K562 (cell line): ENCODE measurements around the gene ZFAND3. TPM values are rescaled to one million over a fixed set of nuclear protein-coding genes. Genes with fewer than 3 reads are reported as not detected.

Experiments used
- ATAC-seq: fragments of 200-7000 bp; cut with Tn5 transposase; 3 replicates; pipeline ENCODE4 v1.9.1; 2020; ENCODE audit warnings: moderate library complexity
- BruUV-seq: library from RNA; stranded (reverse); fragments of 400-500 nt; replicated peaks from 2 replicates; lab custom pipeline; 2021; lab: Mats Ljungman, UMichigan
- CTCF ChIA-PET: fragments of 300-600 bp; formaldehyde crosslinking; extraction: SDS; loops from one replicate; lab custom pipeline; 2021; ENCODE audit warnings: low intra/inter-chr PET ratio; lab: Yijun Ruan, JAX
- POLR2A ChIA-PET: fragments of 300-600, 350-650 bp; sonication (Branson Sonifier 250); formaldehyde crosslinking; extraction: SDS; loops from one replicate; lab custom pipeline; 2021; ENCODE audit warnings: antibody characterized with exemption, inconsistent platforms; lab: Yijun Ruan, JAX
- DNase-seq, 4 experiments: peaks; one replicate each; pipeline versions ENCODE4 v3.0.0 to v3.0.0-alpha.2; 2011 to 2018; ENCODE audit warnings: low spot score in 3 of 4, mixed read lengths in 3 of 4; ENCODE audit errors: extremely low read depth in 1 of 4
- FAIRE-seq: peaks from 2 replicates; lab custom pipeline; 2011; peaks lifted over from hg19 to GRCh38; lab: Jason Lieb, UNC
- H2AFZ ChIP-seq: 2 replicates; pipeline ENCODE4 v1.6.0; 2011; ENCODE audit warnings: low read depth, low read length, control low read depth, inconsistent platforms
- H3K27ac ChIP-seq: fragments of 200-600 bp; 3 replicates; pipeline ENCODE4 v1.8.0; 2011; ENCODE audit warnings: low read depth, mild to moderate bottlenecking, control low read depth, inconsistent platforms, low read length, moderate library complexity, mixed read lengths; ENCODE audit errors: extremely low read depth
- H3K27me3 ChIP-seq, 2 experiments: fragments of 300-600 bp in 1 of 2; 2 replicates in 1 of 2; 3 replicates in 1 of 2; pipeline versions ENCODE4 v1.6.0 to v1.8.0; 2011; ENCODE audit warnings: inconsistent platforms in 2 of 2, low read length in 2 of 2, mild to moderate bottlenecking in 1 of 2, mixed read lengths in 1 of 2, moderate library complexity in 1 of 2; ENCODE audit not compliant: control insufficient read depth in 2 of 2, insufficient read depth in 2 of 2
- H3K36me3 ChIP-seq: fragments of 300-600 bp; 3 replicates; pipeline ENCODE4 v1.8.0; 2011; ENCODE audit warnings: mild to moderate bottlenecking, low read length, inconsistent platforms; ENCODE audit not compliant: control insufficient read depth, insufficient read depth
- H3K4me1 ChIP-seq, 2 experiments: fragments of 200-600 bp in 1 of 2; replicated peaks in 1 of 2; 2 replicates in 1 of 2; 3 replicates in 1 of 2; pipeline versions ENCODE4 v1.5.1 to v1.8.0; 2011; ENCODE audit warnings: inconsistent platforms in 2 of 2, low read length in 2 of 2, mild to moderate bottlenecking in 1 of 2, mixed read lengths in 1 of 2, moderate library complexity in 1 of 2; ENCODE audit not compliant: control insufficient read depth in 2 of 2, insufficient read depth in 2 of 2
- H3K4me2 ChIP-seq: 2 replicates; pipeline ENCODE4 v1.6.1; 2011; ENCODE audit warnings: low read length, control low read depth, inconsistent platforms, mixed read lengths; ENCODE audit not compliant: insufficient read depth
- H3K4me3 ChIP-seq: fragments of 200-600 bp; sonication (generic), shearing (Covaris generic); 2 replicates; pipeline ENCODE4 v1.5.1; 2016; ENCODE audit warnings: control low read depth, inconsistent platforms
- H3K79me2 ChIP-seq: fragments of 200-600 bp; 3 replicates; pipeline ENCODE4 v1.8.0; 2011; ENCODE audit warnings: low read length, inconsistent platforms; ENCODE audit not compliant: control insufficient read depth, insufficient read depth
- H3K9ac ChIP-seq, 2 experiments: 2 replicates each; pipeline versions ENCODE4 v1.6.0 to v1.6.1; 2011; ENCODE audit warnings: low read depth in 2 of 2, low read length in 2 of 2, control low read depth in 1 of 2, inconsistent platforms in 1 of 2, mild to moderate bottlenecking in 1 of 2, mixed read lengths in 1 of 2; ENCODE audit not compliant: insufficient read depth in 1 of 2
- H3K9me1 ChIP-seq: one replicate; pipeline ENCODE4 v1.6.0; 2011; ENCODE audit warnings: inconsistent platforms, mild to moderate bottlenecking, low read length, moderate library complexity; ENCODE audit not compliant: control insufficient read depth, insufficient read depth
- H3K9me3 ChIP-seq: replicated peaks from 2 replicates; pipeline ENCODE4 v1.5.1; 2011; ENCODE audit warnings: low read depth, low read length, inconsistent platforms; ENCODE audit not compliant: control insufficient read depth, insufficient read depth
- H4K20me1 ChIP-seq: replicated peaks from 2 replicates; pipeline ENCODE4 v1.6.1; 2011; ENCODE audit warnings: low read length, inconsistent platforms, mixed read lengths; ENCODE audit not compliant: control insufficient read depth, insufficient read depth
- DDX20 ChIP-seq: fragments of 450-650 bp; IDR thresholded peaks from 2 replicates; pipeline ENCODE4 v1.6.1; 2016; ENCODE audit warnings: missing genetic modification characterization, low read depth, mild to moderate bottlenecking, missing compliant biosample characterization, moderate library complexity
- ERF ChIP-seq: fragments of 450-650 bp; formaldehyde crosslinking; IDR thresholded peaks from 2 replicates; pipeline ENCODE4 v1.4.0; 2020; ENCODE audit warnings: mild to moderate bottlenecking, mixed read lengths
- ID3 ChIP-seq, 2 experiments: fragments of 250-450 bp in 1 of 2; fragments of 450-650 bp in 1 of 2; sonication (Bioruptor Pico) in 1 of 2; IDR thresholded peaks; 2 replicates each; pipeline versions ENCODE4 v1.6.1 to v1.8.0; 2016 to 2021; ENCODE audit warnings: mild to moderate bottlenecking in 2 of 2, moderate library complexity in 2 of 2, missing compliant biosample characterization in 1 of 2, missing genetic modification characterization in 1 of 2
- KHSRP ChIP-seq: fragments of 450-650 bp; IDR thresholded peaks from 2 replicates; pipeline ENCODE4 v1.6.1; 2017
- MTA1 ChIP-seq: fragments of 450-650 bp; IDR thresholded peaks from 2 replicates; pipeline ENCODE4 v1.6.1; 2017; ENCODE audit warnings: borderline replicate concordance
- TBP ChIP-seq: optimal IDR thresholded peaks from 2 replicates; pipeline ENCODE3; 2011; ENCODE audit warnings: low read depth, low read length, improper control_type of control experiment
- ZEB2 ChIP-seq: fragments of 450-650 bp; IDR thresholded peaks from 2 replicates; pipeline ENCODE4 v1.6.1; 2016
- WGBS: fragments of 100-300 bp; shearing (Covaris generic); methylation state at CpG from one replicate; pipeline ENCODE4 v1.1.6; 2016; ENCODE audit warnings: low coverage, mixed read lengths; ENCODE audit not compliant: insufficient coverage; ENCODE audit errors: missing lambda C conversion rate; 5-methylcytosine and 5-hydroxymethylcytosine counted together
- in situ Hi-C: fragments of 300-500 bp; cut with MboI; formaldehyde crosslinking; loops from 4 replicates; pipeline ENCODE4 v1.15.0; 2018; ENCODE audit warnings: inconsistent platforms, mixed read lengths
- intact Hi-C: fragments of 100-400 bp; cut with micrococcal nuclease; formaldehyde crosslinking; loops from 2 replicates; pipeline ENCODE4 v1.14.2; 2022
- polyA plus RNA-seq, 8 experiments: library from polyadenylated mRNA; depleted of rRNA in 4 of 8; stranded (reverse) in 5 of 8; unstranded in 3 of 8; fragments of >200 nt; fragmentation: Nextera tagmentation in 2 of 8; fragmentation: Illumina TruSeq in 1 of 8; extraction: Ambion mirVana in 2 of 8; extraction: Trizol in 1 of 8; gene quantifications; 2 replicates each; pipeline versions ENCODE4 v1.2.1 to v1.2.3, GENCODE V29; 2011 to 2014; ENCODE audit warnings: inconsistent platforms in 1 of 8, missing spikeins in 1 of 8
- total RNA-seq, 7 experiments: library from RNA; depleted of rRNA in 6 of 7; stranded (reverse); fragments of >200 nt in 6 of 7; fragmentation: Illumina TruSeq in 2 of 7; extraction: Trizol in 2 of 7; gene quantifications; 2 replicates each; pipeline versions ENCODE4 v1.2.1 to v1.2.3, GENCODE V29; 2011 to 2021; ENCODE audit warnings: low replicate concordance in 1 of 7

Gene ZFAND3
- total and polyA plus RNA-seq, 9 of the 15 experiments (the other 6 are each of a cell fraction or from before 2014, with no cell fraction given), result 0.81 to 26.6 (median 11.8) TPM

GRCh38 chr6:38080360-38080759, 260.8 kb downstream of the ZFAND3 start:
- H3K9ac ChIP-seq, result no peak overlapping the region
- no peaks in the 10 kb centered on the region for H3K4me1 ChIP-seq
- ChIA-PET CTCF (no interaction called here), POLR2A (interaction anchor here (0.9 kb wide), 1 partner anchor 14 kb away, joined by 3 read pairs; no protein-coding TSS in a partner anchor)
- no TSS peak for BruUV-seq
- H3K4me2 ChIP-seq, result no peak overlapping the region
- H3K9me3 ChIP-seq, result no peaks in the 10 kb centered on the region
- no peak for FAIRE-seq
- no peaks in the 10 kb centered on the region for H3K79me2 ChIP-seq
- ATAC-seq, result no peak
- no peak for DNase-seq
- no peaks in the 10 kb centered on the region for H3K9me1 ChIP-seq
- no peak for TF ChIP-seq TBP
- no peak for TF ChIP-seq KHSRP
- TF ChIP-seq ID3 (CRISPR knock-in tag; IDR thresholded peaks at IDR 0.05), result no peak
- no peak for TF ChIP-seq ID3 (tag; IDR thresholded peaks at IDR 0.05)
- TF ChIP-seq ERF (CRISPR knock-in tag), result no peak
- TF ChIP-seq DDX20 (tag), result no peak
- TF ChIP-seq MTA1, result no peak
- no peak for TF ChIP-seq ZEB2
- H3K36me3 ChIP-seq, result 0 out of 3 replicates have a peak, but pooled peaks cover 3% of the 10 kb centered on the region
- H3K4me3 ChIP-seq, result no peak overlapping the region
- in situ Hi-C loops, result no loop called here
- H4K20me1 ChIP-seq, result no peaks in the 10 kb centered on the region
- intact Hi-C loops, result no loop called here
- 31% methylated on average over 3 of the region's 3 CpGs for WGBS
- no peaks in the 10 kb centered on the region for H3K27me3 ChIP-seq
- H2AFZ ChIP-seq, result no peak overlapping the region
- no peak overlapping the region for H3K27ac ChIP-seq
